K562 (cell line): ENCODE measurements around the gene CACNA1E. TPM values are rescaled to one million over a fixed set of nuclear protein-coding genes. Genes with fewer than 3 reads are reported as not detected.

ENCODE experiments used
- ATAC-seq: fragments of 200-7000 bp; cut with Tn5 transposase; 3 replicates; pipeline ENCODE4 v1.9.1; 2020; ENCODE audit warnings: moderate library complexity
- BruUV-seq: library from RNA; stranded (reverse); fragments of 400-500 nt; replicated peaks from 2 replicates; lab custom pipeline; 2021; lab: Mats Ljungman, UMichigan
- CTCF ChIA-PET: fragments of 300-600 bp; formaldehyde crosslinking; extraction: SDS; loops from one replicate; lab custom pipeline; 2021; ENCODE audit warnings: low intra/inter-chr PET ratio; lab: Yijun Ruan, JAX
- POLR2A ChIA-PET: fragments of 300-600, 350-650 bp; sonication (Branson Sonifier 250); formaldehyde crosslinking; extraction: SDS; loops from one replicate; lab custom pipeline; 2021; ENCODE audit warnings: antibody characterized with exemption, inconsistent platforms; lab: Yijun Ruan, JAX
- DNase-seq, 4 experiments: peaks; one replicate each; pipeline versions ENCODE4 v3.0.0 to v3.0.0-alpha.2; 2011 to 2018; ENCODE audit warnings: low spot score in 3 of 4, mixed read lengths in 3 of 4; ENCODE audit errors: extremely low read depth in 1 of 4
- FAIRE-seq: peaks from 2 replicates; lab custom pipeline; 2011; peaks lifted over from hg19 to GRCh38; lab: Jason Lieb, UNC
- H2AFZ ChIP-seq: 2 replicates; pipeline ENCODE4 v1.6.0; 2011; ENCODE audit warnings: low read depth, low read length, control low read depth, inconsistent platforms
- H3K27ac ChIP-seq: fragments of 200-600 bp; 3 replicates; pipeline ENCODE4 v1.8.0; 2011; ENCODE audit warnings: low read depth, mild to moderate bottlenecking, control low read depth, inconsistent platforms, low read length, moderate library complexity, mixed read lengths; ENCODE audit errors: extremely low read depth
- H3K27me3 ChIP-seq, 2 experiments: fragments of 300-600 bp in 1 of 2; 2 replicates in 1 of 2; 3 replicates in 1 of 2; pipeline versions ENCODE4 v1.6.0 to v1.8.0; 2011; ENCODE audit warnings: inconsistent platforms in 2 of 2, low read length in 2 of 2, mild to moderate bottlenecking in 1 of 2, mixed read lengths in 1 of 2, moderate library complexity in 1 of 2; ENCODE audit not compliant: control insufficient read depth in 2 of 2, insufficient read depth in 2 of 2
- H3K36me3 ChIP-seq: fragments of 300-600 bp; 3 replicates; pipeline ENCODE4 v1.8.0; 2011; ENCODE audit warnings: mild to moderate bottlenecking, low read length, inconsistent platforms; ENCODE audit not compliant: control insufficient read depth, insufficient read depth
- H3K4me1 ChIP-seq, 2 experiments: fragments of 200-600 bp in 1 of 2; replicated peaks in 1 of 2; 2 replicates in 1 of 2; 3 replicates in 1 of 2; pipeline versions ENCODE4 v1.5.1 to v1.8.0; 2011; ENCODE audit warnings: inconsistent platforms in 2 of 2, low read length in 2 of 2, mild to moderate bottlenecking in 1 of 2, mixed read lengths in 1 of 2, moderate library complexity in 1 of 2; ENCODE audit not compliant: control insufficient read depth in 2 of 2, insufficient read depth in 2 of 2
- H3K4me2 ChIP-seq: 2 replicates; pipeline ENCODE4 v1.6.1; 2011; ENCODE audit warnings: low read length, control low read depth, inconsistent platforms, mixed read lengths; ENCODE audit not compliant: insufficient read depth
- H3K4me3 ChIP-seq: fragments of 200-600 bp; sonication (generic), shearing (Covaris generic); 2 replicates; pipeline ENCODE4 v1.5.1; 2016; ENCODE audit warnings: control low read depth, inconsistent platforms
- H3K79me2 ChIP-seq: fragments of 200-600 bp; 3 replicates; pipeline ENCODE4 v1.8.0; 2011; ENCODE audit warnings: low read length, inconsistent platforms; ENCODE audit not compliant: control insufficient read depth, insufficient read depth
- H3K9ac ChIP-seq, 2 experiments: 2 replicates each; pipeline versions ENCODE4 v1.6.0 to v1.6.1; 2011; ENCODE audit warnings: low read depth in 2 of 2, low read length in 2 of 2, control low read depth in 1 of 2, inconsistent platforms in 1 of 2, mild to moderate bottlenecking in 1 of 2, mixed read lengths in 1 of 2; ENCODE audit not compliant: insufficient read depth in 1 of 2
- H3K9me1 ChIP-seq: one replicate; pipeline ENCODE4 v1.6.0; 2011; ENCODE audit warnings: inconsistent platforms, mild to moderate bottlenecking, low read length, moderate library complexity; ENCODE audit not compliant: control insufficient read depth, insufficient read depth
- H3K9me3 ChIP-seq: replicated peaks from 2 replicates; pipeline ENCODE4 v1.5.1; 2011; ENCODE audit warnings: low read depth, low read length, inconsistent platforms; ENCODE audit not compliant: control insufficient read depth, insufficient read depth
- H4K20me1 ChIP-seq: replicated peaks from 2 replicates; pipeline ENCODE4 v1.6.1; 2011; ENCODE audit warnings: low read length, inconsistent platforms, mixed read lengths; ENCODE audit not compliant: control insufficient read depth, insufficient read depth
- BCOR ChIP-seq: fragments of 450-650 bp; IDR thresholded peaks from 2 replicates; pipeline ENCODE4 v1.6.1; 2016
- CBFB ChIP-seq: sonication (generic); formaldehyde crosslinking; IDR thresholded peaks from 2 replicates; pipeline ENCODE4 v1.4.0; 2020; ENCODE audit warnings: mild to moderate bottlenecking, missing genetic modification reagents
- CBX2 ChIP-seq: fragments of 200-600 bp; sonication (generic); IDR thresholded peaks from one replicate; pipeline ENCODE4 v1.6.1; 2012; ENCODE audit warnings: mild to moderate bottlenecking, low read length, inconsistent platforms; ENCODE audit not compliant: insufficient read depth, poor library complexity, severe bottlenecking
- FOXM1 ChIP-seq, 2 experiments: fragments of 450-650 bp in 1 of 2; sonication (generic) in 1 of 2; formaldehyde crosslinking in 1 of 2; IDR thresholded peaks; 2 replicates each; pipeline versions ENCODE4 v1.6.1 to v1.9.0; 2017 to 2022; ENCODE audit warnings: low read depth in 2 of 2, mild to moderate bottlenecking in 2 of 2, missing genetic modification reagents in 1 of 2, moderate library complexity in 1 of 2
- JUND ChIP-seq, 2 experiments: IDR thresholded peaks; 2 replicates in 1 of 2; 3 replicates in 1 of 2; pipeline ENCODE4 v1.6.1; 2011; ENCODE audit warnings: borderline replicate concordance in 2 of 2, low read depth in 2 of 2, low read length in 2 of 2, improper control_type of control experiment in 1 of 2, missing biosample characterization in 1 of 2, missing genetic modification characterization in 1 of 2, missing genetic modification reagents in 1 of 2
- NFIC ChIP-seq: fragments of 450-650 bp; IDR thresholded peaks from 2 replicates; pipeline ENCODE4 v1.6.1; 2017; ENCODE audit warnings: mild to moderate bottlenecking, inconsistent platforms
- TAF15 ChIP-seq: fragments of 200-400 bp; formaldehyde crosslinking; IDR thresholded peaks from 2 replicates; pipeline ENCODE4 v1.6.1; 2017; ENCODE audit warnings: mild to moderate bottlenecking, low read depth, low read length, moderate library complexity
- TSC22D4 ChIP-seq: fragments of 450-650 bp; IDR thresholded peaks from 2 replicates; pipeline ENCODE4 v1.6.1; 2016; ENCODE audit warnings: missing genetic modification characterization, missing biosample characterization, control low read depth
- ZNF134 ChIP-seq: fragments of 250-450 bp; sonication (Bioruptor Pico); conservative IDR thresholded peaks from 2 replicates; pipeline ENCODE4 v1.4.0; 2020
- ZNF583 ChIP-seq: fragments of 250-450 bp; sonication (Bioruptor Pico); IDR thresholded peaks from 2 replicates; pipeline ENCODE4 v1.4.0; 2020
- ZNF644 ChIP-seq: fragments of 200-800 bp; sonication (Bioruptor generic); IDR thresholded peaks from 2 replicates; pipeline ENCODE4 v1.6.1; 2016; ENCODE audit warnings: low read depth, missing genetic modification characterization, missing compliant biosample characterization
- ZNF707 ChIP-seq: fragments of 250-450 bp; sonication (Bioruptor Pico); conservative IDR thresholded peaks from 2 replicates; pipeline ENCODE4 v1.8.0; 2022; ENCODE audit warnings: inconsistent platforms, mild to moderate bottlenecking, moderate library complexity
- WGBS: fragments of 100-300 bp; shearing (Covaris generic); methylation state at CpG from one replicate; pipeline ENCODE4 v1.1.6; 2016; ENCODE audit warnings: low coverage, mixed read lengths; ENCODE audit not compliant: insufficient coverage; ENCODE audit errors: missing lambda C conversion rate; 5-methylcytosine and 5-hydroxymethylcytosine counted together
- in situ Hi-C: fragments of 300-500 bp; cut with MboI; formaldehyde crosslinking; loops from 4 replicates; pipeline ENCODE4 v1.15.0; 2018; ENCODE audit warnings: inconsistent platforms, mixed read lengths
- intact Hi-C: fragments of 100-400 bp; cut with micrococcal nuclease; formaldehyde crosslinking; loops from 2 replicates; pipeline ENCODE4 v1.14.2; 2022
- polyA plus RNA-seq, 8 experiments: library from polyadenylated mRNA; depleted of rRNA in 4 of 8; stranded (reverse) in 5 of 8; unstranded in 3 of 8; fragments of >200 nt; fragmentation: Nextera tagmentation in 2 of 8; fragmentation: Illumina TruSeq in 1 of 8; extraction: Ambion mirVana in 2 of 8; extraction: Trizol in 1 of 8; gene quantifications; 2 replicates each; pipeline versions ENCODE4 v1.2.1 to v1.2.3, GENCODE V29; 2011 to 2014; ENCODE audit warnings: inconsistent platforms in 1 of 8, missing spikeins in 1 of 8
- total RNA-seq, 7 experiments: library from RNA; depleted of rRNA in 6 of 7; stranded (reverse); fragments of >200 nt in 6 of 7; fragmentation: Illumina TruSeq in 2 of 7; extraction: Trizol in 2 of 7; gene quantifications; 2 replicates each; pipeline versions ENCODE4 v1.2.1 to v1.2.3, GENCODE V29; 2011 to 2021; ENCODE audit warnings: low replicate concordance in 1 of 7
- TF ChIP-seq, protein P1 (sequence below): fragments of 200-800 bp; sonication (Bioruptor generic); IDR thresholded peaks from 2 replicates; pipeline ENCODE4 v1.6.1; 2017; ENCODE audit warnings: missing genetic modification characterization, missing compliant biosample characterization
- TF ChIP-seq, protein P2 (sequence below): sonication (generic); formaldehyde crosslinking; IDR thresholded peaks from 2 replicates; pipeline ENCODE4 v1.4.0; 2020; ENCODE audit warnings: mild to moderate bottlenecking, missing genetic modification reagents

The CACNA1E gene
- total and polyA plus RNA-seq, 9 of the 15 experiments (the other 6 are each of a cell fraction or from before 2014, with no cell fraction given) = under 0.01 to 0.04 TPM; not detected in 7

DNA sequence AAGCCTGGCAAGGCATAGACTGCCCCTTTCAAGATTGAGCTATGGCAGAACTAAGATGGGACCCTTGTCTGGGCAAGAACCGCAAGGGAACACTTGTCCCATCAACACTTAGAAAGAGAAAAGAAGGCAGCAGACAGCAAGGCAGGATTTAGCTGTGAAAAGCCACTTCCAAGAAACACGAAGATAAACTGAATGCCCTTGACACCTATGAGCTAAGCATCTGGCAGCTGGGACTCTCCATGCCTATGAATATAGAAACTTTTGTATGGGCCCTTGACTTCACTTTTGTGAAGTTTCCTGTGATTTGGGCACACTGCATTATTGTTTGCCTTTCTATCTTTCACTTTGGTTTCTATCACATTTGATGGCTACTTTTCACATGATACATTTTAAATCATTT, 24.9 kb upstream of the CACNA1E start:
- no peak for ATAC-seq
- Histone ChIP-seq H3K9me3 (no peaks in the 10 kb centered on the region), H4K20me1 (no peaks in the 10 kb centered on the region), H3K4me2 (no peak overlapping the region), H3K4me1 (no peaks in the 10 kb centered on the region), H3K27me3 (peaks cover 0 to 8% of the 10 kb centered on the region in 2 experiments; a peak in 1 of 5 replicates), H3K9me1 (no peaks in the 10 kb centered on the region), H3K27ac (no peak overlapping the region), H3K79me2 (no peaks in the 10 kb centered on the region), H3K36me3 (no peaks in the 10 kb centered on the region), H3K4me3 (no peak overlapping the region), H3K9ac (no peak overlapping the region), H2AFZ (no peak overlapping the region)
- no peak for DNase-seq
- POLR2A ChIA-PET = interaction anchor here (1.0 kb wide), 1 partner anchor 10 kb away, joined by 3 read pairs; no protein-coding TSS in a partner anchor
- CTCF ChIA-PET = no interaction called here
- intact Hi-C loops (no loop called here), in situ Hi-C loops (no loop called here)
- 0% methylated on average over 2 of the region's 2 CpGs for WGBS
- TF ChIP-seq TAF15 (no peak), ZNF707 (CRISPR knock-in tag) (no peak), CBFB (CRISPR knock-in tag) (no peak), FOXM1 (IDR thresholded peaks at IDR 0.05; ENCODE audit: low read depth) (no peak), FOXM1 (CRISPR knock-in tag; IDR thresholded peaks at IDR 0.05; ENCODE audit: low read depth) (no peak), ZNF583 (no peak), JUND (IDR thresholded peaks at IDR 0.05; ENCODE audit: borderline replicate concordance, low read depth, low read length) (no peak), JUND (tag; IDR thresholded peaks at IDR 0.05; ENCODE audit: borderline replicate concordance, low read depth, low read length) (no peak), ZNF134 (CRISPR knock-in tag) (no peak), ZNF644 (tag) (no peak), TSC22D4 (tag) (no peak), CBX2 (no peak), NFIC (no peak), BCOR (no peak)
- TF ChIP-seq, protein P1, sequence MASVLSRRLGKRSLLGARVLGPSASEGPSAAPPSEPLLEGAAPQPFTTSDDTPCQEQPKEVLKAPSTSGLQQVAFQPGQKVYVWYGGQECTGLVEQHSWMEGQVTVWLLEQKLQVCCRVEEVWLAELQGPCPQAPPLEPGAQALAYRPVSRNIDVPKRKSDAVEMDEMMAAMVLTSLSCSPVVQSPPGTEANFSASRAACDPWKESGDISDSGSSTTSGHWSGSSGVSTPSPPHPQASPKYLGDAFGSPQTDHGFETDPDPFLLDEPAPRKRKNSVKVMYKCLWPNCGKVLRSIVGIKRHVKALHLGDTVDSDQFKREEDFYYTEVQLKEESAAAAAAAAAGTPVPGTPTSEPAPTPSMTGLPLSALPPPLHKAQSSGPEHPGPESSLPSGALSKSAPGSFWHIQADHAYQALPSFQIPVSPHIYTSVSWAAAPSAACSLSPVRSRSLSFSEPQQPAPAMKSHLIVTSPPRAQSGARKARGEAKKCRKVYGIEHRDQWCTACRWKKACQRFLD (CRISPR knock-in tag) = no peak
- TF ChIP-seq, protein P2, sequence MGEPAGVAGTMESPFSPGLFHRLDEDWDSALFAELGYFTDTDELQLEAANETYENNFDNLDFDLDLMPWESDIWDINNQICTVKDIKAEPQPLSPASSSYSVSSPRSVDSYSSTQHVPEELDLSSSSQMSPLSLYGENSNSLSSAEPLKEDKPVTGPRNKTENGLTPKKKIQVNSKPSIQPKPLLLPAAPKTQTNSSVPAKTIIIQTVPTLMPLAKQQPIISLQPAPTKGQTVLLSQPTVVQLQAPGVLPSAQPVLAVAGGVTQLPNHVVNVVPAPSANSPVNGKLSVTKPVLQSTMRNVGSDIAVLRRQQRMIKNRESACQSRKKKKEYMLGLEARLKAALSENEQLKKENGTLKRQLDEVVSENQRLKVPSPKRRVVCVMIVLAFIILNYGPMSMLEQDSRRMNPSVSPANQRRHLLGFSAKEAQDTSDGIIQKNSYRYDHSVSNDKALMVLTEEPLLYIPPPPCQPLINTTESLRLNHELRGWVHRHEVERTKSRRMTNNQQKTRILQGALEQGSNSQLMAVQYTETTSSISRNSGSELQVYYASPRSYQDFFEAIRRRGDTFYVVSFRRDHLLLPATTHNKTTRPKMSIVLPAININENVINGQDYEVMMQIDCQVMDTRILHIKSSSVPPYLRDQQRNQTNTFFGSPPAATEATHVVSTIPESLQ (CRISPR knock-in tag) = no peak
- no peak for FAIRE-seq
- BruUV-seq = no TSS peak
